Measurements from ENCODE around the gene C14orf132. TPM values are rescaled to one million over a fixed set of nuclear protein-coding genes. Genes with fewer than 3 reads are reported as not detected.
A peak's percentile ranks its signal among the peaks of the same experiment; 100 is the strongest.

C14orf132 gene
- total and polyA plus RNA-seq, 4 experiments from 2014 or later, result 1.2 to 20.6 (median 9.7) TPM

DNA sequence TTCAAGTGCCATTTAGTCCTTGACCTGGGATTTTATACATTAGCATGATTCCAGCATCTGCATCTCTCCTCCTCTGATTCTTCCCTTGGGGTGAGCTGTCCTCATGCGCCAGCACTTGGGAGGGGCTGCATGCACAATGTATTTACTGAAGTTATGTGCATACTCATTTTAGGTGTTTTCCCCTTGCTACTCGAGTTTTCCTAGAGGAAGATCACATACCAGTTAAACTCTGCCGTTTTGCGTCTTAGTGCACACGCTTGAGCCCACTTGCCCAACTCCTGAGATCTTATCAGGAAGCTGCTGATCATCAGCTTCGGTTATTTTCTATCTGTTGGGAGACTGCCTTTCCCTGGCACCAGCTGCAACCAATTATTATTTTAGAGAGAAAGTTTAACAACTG is 78.8 kb downstream of the C14orf132 start:
- ChIA-PET CTCF (ENCODE audit: partially characterized antibody) (interaction anchor here (1.2 to 1.6 kb wide), 2 partner anchors 10 to 17 kb away, joined by 3 to 6 read pairs; no protein-coding TSS in a partner anchor), POLR2A (ENCODE audit: partially characterized antibody) (no interaction called here)
- Mint-ChIP-seq H3K27ac (peak overlapping the region in 3 of 7 donors; percentile 8 to 66 (median 59)), H3K4me1 (peaks cover 9 to 31% (median 22%) of the 10 kb centered on the region in 4 donors), H3K4me3 (peak overlapping the region in 1 of 8 donors; percentile 14), H3K36me3 (no peaks in the 10 kb centered on the region), H3K27me3 (no peaks in the 10 kb centered on the region), H3K9me3 (peaks cover 0 to 12% (median 4%) of the 10 kb centered on the region in 8 donors)
- Histone ChIP-seq H3K4me1 (ENCODE audit: insufficient read depth, low read length) (peaks cover 14% of the 10 kb centered on the region), H3K27ac (ENCODE audit: low read depth, low read length) (no peak overlapping the region), H3K36me3 (ENCODE audit: insufficient read depth, low read length) (no peaks in the 10 kb centered on the region), H3K4me3 (ENCODE audit: low read length in 2 of 2) (no peak overlapping the region), H3K27me3 (ENCODE audit: insufficient read depth, low read length) (no peaks in the 10 kb centered on the region), H3K9me3 (ENCODE audit: control insufficient read depth in 1 of 2, low read length in 2 of 2) (no peaks in the 10 kb centered on the region)
- DNase-seq, result no peak
- intact Hi-C loops (cut with micrococcal nuclease), result no loop called here

- Mint-ChIP-seq H3K36me3 (no peaks in the 10 kb centered on the region), H3K4me1 (peaks cover 12 to 36% (median 25%) of the 10 kb centered on the region in 4 donors), H3K9me3 (peaks cover 0 to 9% (median 3%) of the 10 kb centered on the region in 8 donors), H3K27me3 (no peaks in the 10 kb centered on the region), H3K4me3 (no peak overlapping the region), H3K27ac (peak overlapping the region in 1 of 7 donors; percentile 66)
- DNase-seq, result no peak
- Histone ChIP-seq H3K27me3 (ENCODE audit: insufficient read depth, low read length) (no peaks in the 10 kb centered on the region), H3K36me3 (ENCODE audit: insufficient read depth, low read length) (no peaks in the 10 kb centered on the region), H3K4me1 (ENCODE audit: insufficient read depth, low read length) (peaks cover 18% of the 10 kb centered on the region), H3K9me3 (ENCODE audit: control insufficient read depth in 1 of 2, low read length in 2 of 2) (no peaks in the 10 kb centered on the region), H3K4me3 (ENCODE audit: low read length in 2 of 2) (no peak overlapping the region), H3K27ac (ENCODE audit: low read depth, low read length) (no peak overlapping the region)
- ChIA-PET CTCF (ENCODE audit: partially characterized antibody) (interaction anchor here (1.2 to 1.6 kb wide), 2 partner anchors 10 to 18 kb away, joined by 3 to 6 read pairs; no protein-coding TSS in a partner anchor), POLR2A (ENCODE audit: partially characterized antibody) (no interaction called here)
- intact Hi-C loops (cut with micrococcal nuclease), result no loop called here
Measured at GRCh38 chr14:96118391-96118790, 79.2 kb downstream of the C14orf132 start.

DNA sequence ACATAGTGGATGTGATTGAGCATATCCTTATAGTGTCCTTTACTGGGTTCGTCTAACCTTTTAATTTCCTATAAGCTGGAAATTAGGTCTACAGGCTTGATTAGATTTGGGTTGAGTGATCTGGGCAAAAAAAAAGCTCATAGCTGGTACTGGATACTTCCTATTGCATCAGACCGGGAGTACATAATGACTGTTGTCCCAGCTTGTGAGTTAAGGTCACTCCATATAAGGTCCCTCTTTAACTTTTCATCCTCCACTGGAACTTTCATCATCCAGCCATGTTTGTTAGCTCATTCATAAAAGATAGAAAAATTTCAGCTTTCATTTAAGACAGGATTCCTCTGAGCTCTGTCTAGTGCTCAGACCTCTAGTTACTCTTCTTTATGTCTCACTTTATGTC is 80.8 kb downstream of the C14orf132 start:
- no peak for DNase-seq
- H3K36me3 ChIP-seq (ENCODE audit: insufficient read depth, low read length), result no peaks in the 10 kb centered on the region
- Mint-ChIP-seq H3K9me3 (peaks cover 0 to 7% (median 0%) of the 10 kb centered on the region in 8 donors), H3K27ac (no peak overlapping the region), H3K4me1 (peaks cover 22 to 51% (median 38%) of the 10 kb centered on the region in 4 donors), H3K4me3 (no peak overlapping the region), H3K27me3 (no peaks in the 10 kb centered on the region), H3K36me3 (no peaks in the 10 kb centered on the region)
- no peak overlapping the region for H3K27ac ChIP-seq (ENCODE audit: low read depth, low read length)
- no peaks in the 10 kb centered on the region for H3K9me3 ChIP-seq (ENCODE audit: control insufficient read depth in 1 of 2, low read length in 2 of 2)
- no peak overlapping the region for H3K4me3 ChIP-seq (ENCODE audit: low read length in 2 of 2)
- CTCF ChIA-PET (ENCODE audit: partially characterized antibody), result interaction anchor here (0.7 kb wide), 1 partner anchor 19 kb away, joined by 3 read pairs; no protein-coding TSS in a partner anchor
- POLR2A ChIA-PET (ENCODE audit: partially characterized antibody), result no interaction called here
- intact Hi-C loops (cut with micrococcal nuclease), result no loop called here
- no peaks in the 10 kb centered on the region for H3K27me3 ChIP-seq (ENCODE audit: insufficient read depth, low read length)
- H3K4me1 ChIP-seq (ENCODE audit: insufficient read depth, low read length), result peaks cover 28% of the 10 kb centered on the region

GRCh38 chr14:96120392-96120791 is 81.2 kb downstream of the C14orf132 start:
- Mint-ChIP-seq H3K27ac (peak overlapping the region in 1 of 7 donors; percentile 42), H3K9me3 (peaks cover 0 to 7% (median 0%) of the 10 kb centered on the region in 8 donors), H3K36me3 (no peaks in the 10 kb centered on the region), H3K27me3 (no peaks in the 10 kb centered on the region), H3K4me1 (peaks cover 26 to 56% (median 42%) of the 10 kb centered on the region in 4 donors), H3K4me3 (no peak overlapping the region)
- no peaks in the 10 kb centered on the region for H3K27me3 ChIP-seq (ENCODE audit: insufficient read depth, low read length)
- H3K4me1 ChIP-seq (ENCODE audit: insufficient read depth, low read length), result peaks cover 33% of the 10 kb centered on the region
- POLR2A ChIA-PET (ENCODE audit: partially characterized antibody), result no interaction called here
- H3K4me3 ChIP-seq (ENCODE audit: low read length in 2 of 2), result no peak overlapping the region
- H3K9me3 ChIP-seq (ENCODE audit: control insufficient read depth in 1 of 2, low read length in 2 of 2), result no peaks in the 10 kb centered on the region
- CTCF ChIA-PET (ENCODE audit: partially characterized antibody), result no interaction called here
- intact Hi-C loops (cut with micrococcal nuclease), result no loop called here
- no peak for DNase-seq
- H3K27ac ChIP-seq (ENCODE audit: low read depth, low read length), result no peak overlapping the region
- H3K36me3 ChIP-seq (ENCODE audit: insufficient read depth, low read length), result no peaks in the 10 kb centered on the region

GRCh38 chr14:96120941-96121340 is 81.8 kb downstream of the C14orf132 start:
- peaks cover 0 to 7% (median 0%) of the 10 kb centered on the region in 8 donors for H3K9me3 Mint-ChIP-seq
- no peak overlapping the region for H3K27ac Mint-ChIP-seq
- Histone ChIP-seq H3K4me3 (ENCODE audit: low read length in 2 of 2) (no peak overlapping the region), H3K9me3 (ENCODE audit: control insufficient read depth in 1 of 2, low read length in 2 of 2) (no peaks in the 10 kb centered on the region), H3K4me1 (ENCODE audit: insufficient read depth, low read length) (peaks cover 38% of the 10 kb centered on the region), H3K36me3 (ENCODE audit: insufficient read depth, low read length) (no peaks in the 10 kb centered on the region), H3K27me3 (ENCODE audit: insufficient read depth, low read length) (no peaks in the 10 kb centered on the region), H3K27ac (ENCODE audit: low read depth, low read length) (no peak overlapping the region)
- intact Hi-C loops (cut with micrococcal nuclease), result no loop called here
- H3K4me1 Mint-ChIP-seq, result peaks cover 31 to 61% (median 47%) of the 10 kb centered on the region in 4 donors
- H3K4me3 Mint-ChIP-seq, result no peak overlapping the region
- no peaks in the 10 kb centered on the region for H3K27me3 Mint-ChIP-seq
- ChIA-PET POLR2A (ENCODE audit: partially characterized antibody) (no interaction called here), CTCF (ENCODE audit: partially characterized antibody) (no interaction called here)
- no peaks in the 10 kb centered on the region for H3K36me3 Mint-ChIP-seq
- DNase-seq, result no peak

GRCh38 chr14:96121660-96122395 is 82.7 kb downstream of the C14orf132 start:
- Mint-ChIP-seq H3K4me1 (peaks cover 36 to 65% (median 52%) of the 10 kb centered on the region in 4 donors), H3K27ac (no peak overlapping the region), H3K27me3 (no peaks in the 10 kb centered on the region), H3K9me3 (peaks cover 0 to 7% (median 0%) of the 10 kb centered on the region in 8 donors), H3K36me3 (no peaks in the 10 kb centered on the region), H3K4me3 (no peak overlapping the region)
- H3K27me3 ChIP-seq (ENCODE audit: insufficient read depth, low read length), result no peaks in the 10 kb centered on the region
- ChIA-PET CTCF (ENCODE audit: partially characterized antibody) (no interaction called here), POLR2A (ENCODE audit: partially characterized antibody) (no interaction called here)
- H3K4me1 ChIP-seq (ENCODE audit: insufficient read depth, low read length), result peaks cover 43% of the 10 kb centered on the region
- H3K36me3 ChIP-seq (ENCODE audit: insufficient read depth, low read length), result no peaks in the 10 kb centered on the region
- no peak overlapping the region for H3K4me3 ChIP-seq (ENCODE audit: low read length in 2 of 2)
- intact Hi-C loops (cut with micrococcal nuclease), result no loop called here
- DNase-seq, result no peak
- no peak overlapping the region for H3K27ac ChIP-seq (ENCODE audit: low read depth, low read length)
- no peaks in the 10 kb centered on the region for H3K9me3 ChIP-seq (ENCODE audit: control insufficient read depth in 1 of 2, low read length in 2 of 2)

DNA sequence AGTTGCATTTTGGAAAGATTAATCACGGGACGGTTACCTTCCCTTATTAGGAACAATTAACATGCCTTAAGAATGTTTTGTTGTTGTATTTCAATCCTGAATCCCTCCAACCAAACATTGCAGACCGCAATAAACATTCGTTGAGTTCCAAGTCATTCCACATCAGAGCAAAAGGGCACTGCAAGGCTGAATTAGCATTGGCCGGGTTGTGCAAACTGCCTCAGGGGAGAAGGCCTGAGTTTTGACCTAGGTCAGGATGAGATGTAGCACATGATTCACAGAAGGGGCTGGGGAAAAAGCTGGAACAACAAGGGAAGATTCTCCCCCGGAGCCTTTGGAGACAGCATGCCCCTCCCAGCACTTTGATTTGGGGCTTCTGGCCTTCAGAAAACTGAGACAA is 83.3 kb downstream of the C14orf132 start:
- no peak for DNase-seq
- Histone ChIP-seq H3K4me1 (ENCODE audit: insufficient read depth, low read length) (peaks cover 43% of the 10 kb centered on the region), H3K9me3 (ENCODE audit: control insufficient read depth in 1 of 2, low read length in 2 of 2) (no peaks in the 10 kb centered on the region), H3K27ac (ENCODE audit: low read depth, low read length) (no peak overlapping the region), H3K4me3 (ENCODE audit: low read length in 2 of 2) (no peak overlapping the region), H3K27me3 (ENCODE audit: insufficient read depth, low read length) (no peaks in the 10 kb centered on the region), H3K36me3 (ENCODE audit: insufficient read depth, low read length) (no peaks in the 10 kb centered on the region)
- no peak overlapping the region for H3K4me3 Mint-ChIP-seq
- no peaks in the 10 kb centered on the region for H3K36me3 Mint-ChIP-seq
- ChIA-PET CTCF (ENCODE audit: partially characterized antibody) (no interaction called here), POLR2A (ENCODE audit: partially characterized antibody) (no interaction called here)
- intact Hi-C loops (cut with micrococcal nuclease), result no loop called here
- no peak overlapping the region for H3K27ac Mint-ChIP-seq
- peaks cover 33 to 65% (median 51%) of the 10 kb centered on the region in 4 donors for H3K4me1 Mint-ChIP-seq
- H3K9me3 Mint-ChIP-seq, result peaks cover 0 to 4% (median 0%) of the 10 kb centered on the region in 8 donors
- H3K27me3 Mint-ChIP-seq, result no peaks in the 10 kb centered on the region

All from CD4-positive, alpha-beta memory T cell (primary cell).